Measurements from ENCODE around the gene VGLL4.

VGLL4 gene

GRCh38 chr3:11603628-11604027 lies 40.1 kb downstream of the VGLL4 start:
- Histone ChIP-seq H3F3A (ENCODE audit: low read depth) (no peaks in the 10 kb centered on the region), H3K9me2 (replicated peaks; ENCODE audit: low read depth, low read length) (no peaks in the 10 kb centered on the region), H3K4me1 (ENCODE audit: insufficient read depth, low read length, poor library complexity, severe bottlenecking) (no peaks in the 10 kb centered on the region), H3K79me2 (ENCODE audit: insufficient read depth, low read length) (peaks cover 97% of the 10 kb centered on the region), H3K4me3 (ENCODE audit: low read length, poor library complexity, severe bottlenecking) (no peak overlapping the region), H2AFZ (ENCODE audit: low read length) (no peak overlapping the region), H4K20me1 (ENCODE audit: insufficient read depth, low read length, poor library complexity, severe bottlenecking) (peaks cover 94% of the 10 kb centered on the region), H3K27me3 (ENCODE audit: insufficient read depth, low read length, poor library complexity, severe bottlenecking) (no peaks in the 10 kb centered on the region), H3K4me2 (ENCODE audit: low read depth, low read length, poor library complexity, severe bottlenecking) (no peak overlapping the region), H3K36me3 (ENCODE audit: insufficient read depth, low read length) (peaks cover 61% of the 10 kb centered on the region; the same call in 1 of the 2 replicates), H3K9ac (ENCODE audit: low read depth, low read length, poor library complexity, severe bottlenecking) (no peak overlapping the region), H3K9me3 (ENCODE audit: insufficient read depth, low read depth, low read length) (no peaks in the 10 kb centered on the region)
- TF ChIP-seq, protein P1, sequence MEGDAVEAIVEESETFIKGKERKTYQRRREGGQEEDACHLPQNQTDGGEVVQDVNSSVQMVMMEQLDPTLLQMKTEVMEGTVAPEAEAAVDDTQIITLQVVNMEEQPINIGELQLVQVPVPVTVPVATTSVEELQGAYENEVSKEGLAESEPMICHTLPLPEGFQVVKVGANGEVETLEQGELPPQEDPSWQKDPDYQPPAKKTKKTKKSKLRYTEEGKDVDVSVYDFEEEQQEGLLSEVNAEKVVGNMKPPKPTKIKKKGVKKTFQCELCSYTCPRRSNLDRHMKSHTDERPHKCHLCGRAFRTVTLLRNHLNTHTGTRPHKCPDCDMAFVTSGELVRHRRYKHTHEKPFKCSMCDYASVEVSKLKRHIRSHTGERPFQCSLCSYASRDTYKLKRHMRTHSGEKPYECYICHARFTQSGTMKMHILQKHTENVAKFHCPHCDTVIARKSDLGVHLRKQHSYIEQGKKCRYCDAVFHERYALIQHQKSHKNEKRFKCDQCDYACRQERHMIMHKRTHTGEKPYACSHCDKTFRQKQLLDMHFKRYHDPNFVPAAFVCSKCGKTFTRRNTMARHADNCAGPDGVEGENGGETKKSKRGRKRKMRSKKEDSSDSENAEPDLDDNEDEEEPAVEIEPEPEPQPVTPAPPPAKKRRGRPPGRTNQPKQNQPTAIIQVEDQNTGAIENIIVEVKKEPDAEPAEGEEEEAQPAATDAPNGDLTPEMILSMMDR (conservative IDR thresholded peaks at IDR 0.05; ENCODE audit: low read length): no peak

DNA sequence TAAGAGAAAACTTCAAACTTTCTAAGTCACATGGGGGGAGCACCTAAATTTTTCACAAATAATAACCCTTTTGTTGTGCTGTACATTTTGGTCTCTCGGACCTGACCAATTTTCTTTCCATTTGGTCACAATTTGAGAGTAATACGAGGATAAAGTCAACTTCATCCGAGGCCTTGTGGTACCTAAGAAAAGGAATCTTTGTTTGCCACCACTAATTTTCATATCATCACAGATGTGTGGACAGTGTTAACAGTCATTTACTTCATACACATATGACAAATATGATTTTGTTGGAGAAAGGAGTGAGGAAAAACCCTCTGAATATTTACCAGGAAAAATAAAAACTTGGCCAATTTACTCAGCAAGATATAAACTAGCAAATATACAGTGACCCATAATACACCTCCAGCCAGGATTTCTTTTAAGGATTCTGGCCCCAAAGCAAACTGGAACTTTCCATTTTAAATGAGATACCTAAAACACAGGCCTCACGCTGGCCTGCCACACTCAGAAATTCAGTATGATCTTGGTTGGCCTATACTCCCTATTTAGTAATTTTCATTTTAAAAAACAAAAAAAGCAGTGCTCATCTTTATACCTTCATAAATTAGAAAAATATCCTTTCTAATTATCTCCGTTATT lies 40.7 kb downstream of the VGLL4 start:
- no peak overlapping the region for H3K4me3 ChIP-seq (ENCODE audit: low read length, poor library complexity, severe bottlenecking)
- H3K4me1 ChIP-seq (ENCODE audit: insufficient read depth, low read length, poor library complexity, severe bottlenecking): no peaks in the 10 kb centered on the region
- peaks cover 66% of the 10 kb centered on the region; the same call in 1 of the 2 replicates for H3K36me3 ChIP-seq (ENCODE audit: insufficient read depth, low read length)
- no peaks in the 10 kb centered on the region for H3K27me3 ChIP-seq (ENCODE audit: insufficient read depth, low read length, poor library complexity, severe bottlenecking)
- no peaks in the 10 kb centered on the region for H3K9me2 ChIP-seq (replicated peaks; ENCODE audit: low read depth, low read length)
- no peak overlapping the region for H3K4me2 ChIP-seq (ENCODE audit: low read depth, low read length, poor library complexity, severe bottlenecking)
- H3K79me2 ChIP-seq (ENCODE audit: insufficient read depth, low read length): peaks cover 97% of the 10 kb centered on the region
- TF ChIP-seq EZH2phosphoT487 (IDR thresholded peaks at IDR 0.05; ENCODE audit: borderline replicate concordance): no peak
- TF ChIP-seq, protein P1 (conservative IDR thresholded peaks at IDR 0.05; ENCODE audit: low read length): no peak
- no peaks in the 10 kb centered on the region for H3K9me3 ChIP-seq (ENCODE audit: insufficient read depth, low read depth, low read length)
- peaks cover 94% of the 10 kb centered on the region for H4K20me1 ChIP-seq (ENCODE audit: insufficient read depth, low read length, poor library complexity, severe bottlenecking)
- H3K9ac ChIP-seq (ENCODE audit: low read depth, low read length, poor library complexity, severe bottlenecking): no peak overlapping the region
- H2AFZ ChIP-seq (ENCODE audit: low read length): no peak overlapping the region
- no peaks in the 10 kb centered on the region for H3F3A ChIP-seq (ENCODE audit: low read depth)

DNA sequence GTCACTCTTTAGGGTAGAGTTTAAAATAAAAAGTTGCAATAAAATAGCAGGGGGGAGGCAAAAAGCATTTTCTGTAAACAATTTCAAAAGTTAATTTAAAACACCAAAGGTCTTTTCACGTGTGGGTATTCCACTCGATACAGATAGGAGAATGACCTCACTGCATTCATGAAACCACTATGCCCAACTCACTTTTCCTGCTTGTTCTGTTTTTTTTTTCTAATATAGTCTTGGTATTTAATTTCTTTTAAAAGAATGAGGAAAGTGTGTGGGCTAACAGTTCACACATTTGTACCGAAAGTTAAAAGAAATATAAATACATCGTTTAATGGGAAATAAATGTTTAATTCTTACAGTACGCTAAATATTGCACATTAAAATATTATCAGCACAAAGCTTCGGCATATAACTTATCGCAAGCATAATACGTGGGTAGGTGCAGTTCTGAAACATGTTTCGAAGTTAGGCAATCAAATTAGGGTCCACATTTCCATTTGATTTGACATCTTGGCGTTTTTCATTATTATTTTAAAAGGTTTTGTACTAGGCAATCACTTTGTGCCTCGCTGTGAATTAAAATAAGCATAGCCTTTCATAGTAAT lies 41.4 kb downstream of the VGLL4 start:
- H3K36me3 ChIP-seq (ENCODE audit: insufficient read depth, low read length): peaks cover 72% of the 10 kb centered on the region
- H3K9me2 ChIP-seq (replicated peaks; ENCODE audit: low read depth, low read length): no peaks in the 10 kb centered on the region
- no peak overlapping the region for H2AFZ ChIP-seq (ENCODE audit: low read length)
- H3K4me1 ChIP-seq (ENCODE audit: insufficient read depth, low read length, poor library complexity, severe bottlenecking): no peaks in the 10 kb centered on the region
- no peak overlapping the region for H3K4me3 ChIP-seq (ENCODE audit: low read length, poor library complexity, severe bottlenecking)
- H3F3A ChIP-seq (ENCODE audit: low read depth): no peaks in the 10 kb centered on the region
- no peak overlapping the region for H3K4me2 ChIP-seq (ENCODE audit: low read depth, low read length, poor library complexity, severe bottlenecking)
- no peak for TF ChIP-seq EZH2phosphoT487 (IDR thresholded peaks at IDR 0.05; ENCODE audit: borderline replicate concordance)
- TF ChIP-seq, protein P1 (conservative IDR thresholded peaks at IDR 0.05; ENCODE audit: low read length): no peak
- no peaks in the 10 kb centered on the region for H3K9me3 ChIP-seq (ENCODE audit: insufficient read depth, low read depth, low read length)
- peaks cover 93% of the 10 kb centered on the region for H4K20me1 ChIP-seq (ENCODE audit: insufficient read depth, low read length, poor library complexity, severe bottlenecking)
- H3K9ac ChIP-seq (ENCODE audit: low read depth, low read length, poor library complexity, severe bottlenecking): no peak overlapping the region
- H3K79me2 ChIP-seq (ENCODE audit: insufficient read depth, low read length): peaks cover 97% of the 10 kb centered on the region
- H3K27me3 ChIP-seq (ENCODE audit: insufficient read depth, low read length, poor library complexity, severe bottlenecking): no peaks in the 10 kb centered on the region

Measured in Loucy (cell line).